ENCODE measurements around the gene TRAF2.

Gene TRAF2

GRCh38 chr9:136939431-136939995 lies 53.2 kb downstream of the TRAF2 start:
- no peak for DNase-seq

DNA sequence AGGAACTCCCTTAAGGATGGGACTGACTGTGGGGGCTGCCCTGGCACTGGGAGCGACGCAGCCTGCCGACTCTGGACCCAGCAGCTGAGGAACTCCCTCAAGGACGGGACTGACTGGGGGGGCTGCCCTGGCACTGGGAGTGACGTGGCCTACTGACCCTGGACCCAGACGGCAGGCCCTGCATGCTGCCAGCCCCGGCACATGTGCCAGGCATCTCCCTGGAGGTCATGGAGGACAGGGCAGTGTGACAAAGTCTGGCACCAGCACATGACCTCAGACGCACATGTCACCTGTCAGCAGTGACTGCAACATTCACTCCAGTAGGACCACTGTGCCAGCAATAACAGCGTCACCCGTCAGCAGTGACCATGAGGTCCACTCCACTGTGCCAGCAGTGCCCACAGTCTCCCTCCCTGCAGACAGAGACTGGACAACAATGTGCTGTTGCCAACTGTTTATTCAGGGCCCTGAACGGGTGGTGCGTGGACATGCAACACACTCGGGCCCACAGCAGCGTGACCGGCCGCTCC lies 53.7 kb downstream of the TRAF2 start:
- DNase-seq: peak in 1 of 2 donors; percentile 16

DNA sequence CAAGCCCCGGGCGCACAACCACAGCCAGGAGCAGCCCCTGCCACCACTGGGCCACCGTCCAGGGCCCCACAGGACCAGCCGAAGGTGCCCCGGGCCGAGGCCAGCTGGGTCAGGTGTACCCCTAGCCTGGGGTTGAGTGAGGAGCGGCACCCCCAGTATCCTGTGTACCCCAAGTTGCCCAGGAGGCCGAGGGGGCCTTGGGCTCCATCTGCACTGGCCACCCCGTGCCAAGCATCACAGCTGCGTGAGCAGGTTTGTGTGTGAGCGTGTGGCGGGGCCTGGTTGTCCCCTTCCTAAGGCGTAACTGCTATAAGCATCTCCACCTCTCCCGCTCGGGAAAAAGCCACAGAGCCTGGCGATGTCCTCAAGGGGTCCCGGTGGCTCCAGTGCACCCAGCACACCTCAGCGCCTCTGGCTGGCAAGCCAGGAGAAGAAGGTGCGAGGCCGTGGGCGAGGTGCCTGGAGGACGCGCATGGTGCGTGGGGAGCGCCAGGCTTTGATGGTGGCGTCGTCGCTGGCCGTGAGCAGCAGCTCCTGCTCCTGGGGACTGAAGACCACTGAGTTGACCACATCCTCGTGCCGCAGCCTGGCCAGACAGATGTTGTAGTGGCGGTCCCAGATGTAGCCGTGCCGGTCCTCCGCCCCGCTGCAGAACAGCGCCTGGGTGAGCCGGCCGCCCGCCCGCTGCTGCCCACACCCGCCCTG lies 54.4 kb downstream of the TRAF2 start:
- DNase-seq: no peak

GRCh38 chr9:136941231-136942111 lies 55.2 kb downstream of the TRAF2 start:
- DNase-seq: peak in 1 of 2 donors; percentile 18

DNA sequence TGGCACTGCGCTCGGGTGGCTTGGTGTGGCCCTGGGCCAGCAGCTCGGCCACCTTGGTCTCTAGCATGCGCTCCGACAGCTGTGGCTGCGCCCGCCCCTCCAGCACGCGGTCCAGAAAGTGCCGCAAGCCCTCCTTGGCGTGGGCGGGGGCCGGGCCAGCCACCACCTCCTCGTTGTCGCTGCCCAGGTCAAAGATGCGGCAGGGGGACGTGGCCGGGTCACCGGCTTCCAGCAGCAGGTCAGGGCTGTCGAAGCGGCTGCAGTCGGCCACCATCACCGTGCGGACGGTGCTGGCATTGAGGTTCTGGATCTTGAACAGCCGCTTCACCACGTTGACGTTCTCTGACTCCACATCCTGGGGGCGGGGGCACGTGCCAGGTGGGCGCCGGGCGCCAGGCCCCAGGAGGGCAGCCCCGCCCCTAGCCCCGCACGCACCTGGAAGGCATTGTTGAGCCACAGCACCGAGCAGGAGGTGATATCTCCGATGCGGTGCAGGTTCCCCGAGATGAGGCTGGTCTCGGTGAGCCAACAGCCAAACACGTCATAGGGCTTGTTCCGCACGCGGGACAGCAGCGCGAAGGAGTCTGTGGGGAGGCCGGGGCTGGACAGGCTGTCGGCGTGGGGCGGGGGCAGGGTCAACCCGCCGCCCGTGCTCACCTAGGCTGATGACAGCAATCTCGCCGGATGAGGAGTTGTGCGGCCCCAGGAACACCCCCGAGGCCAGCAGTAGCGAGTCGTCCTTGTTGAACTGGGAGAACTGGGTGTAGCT lies 56.0 kb downstream of the TRAF2 start:
- peak in 1 of 2 donors; percentile 17 for DNase-seq

DNA sequence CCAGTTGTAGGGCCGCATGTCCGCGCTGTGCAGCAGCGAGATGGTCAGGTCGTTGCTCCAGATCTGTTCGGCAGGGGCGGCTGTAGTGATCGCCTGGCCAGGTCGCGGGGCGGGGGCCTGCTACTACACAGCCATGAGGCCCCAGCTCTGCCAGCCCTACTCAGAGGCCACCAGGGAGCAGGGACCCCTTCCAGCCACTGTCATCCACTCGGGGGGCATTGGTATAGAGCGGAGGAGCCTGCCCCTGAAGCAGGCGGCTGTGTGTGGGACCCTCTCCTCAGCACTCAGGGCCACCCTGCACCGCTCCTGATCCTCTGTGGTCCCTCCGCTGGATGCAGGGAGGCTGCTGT lies 56.5 kb downstream of the TRAF2 start:
- peak in 1 of 2 donors; percentile 17 for DNase-seq

DNA sequence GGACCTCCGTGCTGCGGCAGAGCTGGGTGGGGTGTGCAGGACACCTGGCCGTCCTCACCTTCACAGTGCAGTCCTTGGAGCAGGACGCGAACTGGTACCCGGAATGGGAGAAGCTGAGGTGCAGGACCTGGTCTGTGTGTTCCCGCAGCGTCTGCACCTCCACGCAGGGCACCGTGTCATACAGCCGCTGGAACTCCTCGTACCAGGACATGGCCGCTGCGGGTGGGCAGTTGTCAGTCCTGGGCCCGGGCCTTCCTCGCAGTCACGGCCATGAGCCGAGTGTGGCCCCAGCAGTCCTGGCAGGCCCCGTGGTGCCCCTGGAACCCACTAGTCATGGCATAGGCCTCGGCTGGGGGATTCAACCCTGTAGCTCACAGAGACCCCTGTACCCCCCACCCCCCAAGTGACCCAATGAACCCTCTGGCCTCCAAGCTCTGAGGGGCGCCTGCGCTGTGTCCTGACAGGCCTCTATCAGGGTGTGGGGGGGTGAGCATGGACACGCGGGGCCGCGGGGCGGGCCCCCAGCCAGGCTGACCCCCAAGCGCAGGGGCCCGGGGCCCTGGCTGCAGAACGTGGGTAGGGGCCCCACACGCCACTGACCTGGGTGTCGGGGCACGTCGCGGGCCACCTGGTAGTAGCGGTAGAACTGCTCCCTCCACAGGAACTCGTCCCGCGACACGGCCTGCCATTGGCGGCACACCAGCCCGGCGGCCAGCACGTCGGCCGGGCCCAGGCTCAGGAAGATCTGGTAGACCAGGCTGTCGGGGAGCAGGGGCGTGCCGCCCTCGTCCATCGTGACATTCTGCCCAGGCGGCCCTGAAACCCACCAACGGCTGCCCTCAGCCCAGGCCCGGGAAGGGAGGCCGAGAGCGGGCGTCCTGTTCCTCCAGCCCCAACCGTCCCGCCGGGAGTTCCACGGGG lies 57.2 kb downstream of the TRAF2 start:
- peak; percentile 46 to 52 for DNase-seq

DNA sequence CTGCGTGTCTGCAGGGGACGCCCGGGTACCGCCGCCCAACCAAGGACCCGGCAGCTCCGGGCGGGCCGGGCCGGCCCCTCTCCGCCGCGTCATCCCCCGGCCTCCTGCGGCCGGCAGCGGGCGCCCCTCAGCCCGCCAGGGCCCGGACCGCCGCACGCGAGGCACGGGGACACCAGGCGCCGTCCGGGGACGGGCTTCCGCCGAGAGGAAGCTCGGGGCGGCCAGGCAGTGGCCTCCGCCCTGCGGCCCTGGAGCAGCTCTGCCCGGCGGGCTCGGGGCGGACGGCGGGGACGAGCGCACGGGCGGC lies 57.8 kb downstream of the TRAF2 start:
- no peak for DNase-seq

GRCh38 chr9:136944519-136945332 lies 58.4 kb downstream of the TRAF2 start, which contains the start of the genes C8G and FBXW5:
TSS of gene C8G (plus strand) at chr9:136945243. CDS start at chr9:136945321, 78 bp downstream.
TSS of gene FBXW5 (minus strand) at chr9:136944738. CDS start at chr9:136944083, 655 bp downstream.
- DNase-seq: peak; percentile 95 to 96

GRCh38 chr9:136945333-136946227 lies 59.3 kb downstream of the TRAF2 start:
- DNase-seq: no peak

- DNase-seq: no peak
These were observed 60.1 kb downstream of the TRAF2 start for GRCh38 chr9:136946228-136947027.

DNA sequence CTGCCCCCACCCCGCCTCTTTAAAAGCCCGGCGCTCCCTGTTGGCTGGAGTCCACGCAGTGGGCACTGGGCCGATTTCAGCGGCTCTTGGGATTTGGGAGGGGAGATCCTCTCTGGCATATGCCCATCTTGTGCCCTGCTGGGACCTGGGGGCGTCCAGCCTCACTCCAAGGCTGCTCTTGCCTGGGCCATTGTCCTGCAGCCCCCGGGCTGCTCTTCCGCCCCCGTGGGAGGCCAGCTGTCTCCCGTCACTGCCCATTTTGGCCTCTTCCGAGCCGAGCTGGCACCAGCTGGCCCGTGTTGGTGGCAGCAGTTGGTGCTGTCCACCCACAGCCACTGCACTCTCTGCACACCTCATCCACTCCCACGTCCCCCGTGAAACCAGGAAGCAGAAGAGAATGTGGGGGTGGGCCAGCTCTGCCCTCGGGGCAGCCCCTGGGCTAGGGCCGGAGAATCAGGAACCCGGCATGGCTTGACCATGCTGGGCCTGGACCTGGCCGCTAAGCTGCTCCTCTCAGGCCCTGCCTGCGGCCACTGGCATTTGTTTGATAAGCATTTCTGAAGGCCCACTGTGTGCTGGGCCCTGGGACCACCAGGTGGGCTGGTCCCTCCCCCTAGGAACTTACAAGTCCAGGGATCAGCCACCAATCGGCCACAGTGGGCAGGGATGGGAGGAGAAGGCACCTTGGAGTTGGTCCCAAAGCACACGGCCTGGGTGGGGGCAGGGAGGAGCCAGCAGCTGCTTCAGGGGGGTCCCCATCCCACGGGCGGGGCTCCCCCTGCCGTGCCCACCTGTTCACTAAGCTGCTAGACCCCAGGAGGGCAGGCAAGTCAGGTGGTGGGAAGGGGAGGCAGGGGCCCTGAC lies 60.9 kb downstream of the TRAF2 start:
- no peak for DNase-seq

DNA sequence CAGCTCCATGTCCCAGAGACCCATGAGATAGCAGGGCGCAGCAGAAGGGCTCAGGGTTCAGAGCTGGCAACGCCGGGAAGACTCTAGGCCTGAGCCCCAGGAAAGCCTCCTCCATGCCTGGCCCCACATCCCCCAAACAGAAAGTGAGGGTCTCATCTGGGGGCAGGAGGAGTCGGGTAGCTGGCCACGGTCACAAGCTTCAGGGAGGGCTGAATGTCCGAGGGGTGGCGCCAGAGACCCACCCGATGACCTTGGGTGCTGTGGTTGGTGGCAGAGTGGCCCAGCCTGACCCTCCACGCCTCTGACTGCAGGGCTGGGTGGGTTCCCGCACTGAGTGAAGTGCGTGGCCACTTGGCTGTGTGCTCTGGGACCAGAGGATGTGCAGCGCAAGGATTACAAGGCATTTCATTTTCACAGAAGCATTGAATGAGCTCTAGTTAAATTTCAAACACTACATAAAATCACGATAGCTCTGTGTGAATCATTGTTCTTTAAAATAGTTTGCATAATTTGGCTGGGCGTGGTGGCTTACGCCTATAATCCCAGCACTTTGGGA lies 61.7 kb downstream of the TRAF2 start:
- no peak for DNase-seq

GRCh38 chr9:136949239-136949816 lies 63.0 kb downstream of the TRAF2 start:
- no peak for DNase-seq

DNA sequence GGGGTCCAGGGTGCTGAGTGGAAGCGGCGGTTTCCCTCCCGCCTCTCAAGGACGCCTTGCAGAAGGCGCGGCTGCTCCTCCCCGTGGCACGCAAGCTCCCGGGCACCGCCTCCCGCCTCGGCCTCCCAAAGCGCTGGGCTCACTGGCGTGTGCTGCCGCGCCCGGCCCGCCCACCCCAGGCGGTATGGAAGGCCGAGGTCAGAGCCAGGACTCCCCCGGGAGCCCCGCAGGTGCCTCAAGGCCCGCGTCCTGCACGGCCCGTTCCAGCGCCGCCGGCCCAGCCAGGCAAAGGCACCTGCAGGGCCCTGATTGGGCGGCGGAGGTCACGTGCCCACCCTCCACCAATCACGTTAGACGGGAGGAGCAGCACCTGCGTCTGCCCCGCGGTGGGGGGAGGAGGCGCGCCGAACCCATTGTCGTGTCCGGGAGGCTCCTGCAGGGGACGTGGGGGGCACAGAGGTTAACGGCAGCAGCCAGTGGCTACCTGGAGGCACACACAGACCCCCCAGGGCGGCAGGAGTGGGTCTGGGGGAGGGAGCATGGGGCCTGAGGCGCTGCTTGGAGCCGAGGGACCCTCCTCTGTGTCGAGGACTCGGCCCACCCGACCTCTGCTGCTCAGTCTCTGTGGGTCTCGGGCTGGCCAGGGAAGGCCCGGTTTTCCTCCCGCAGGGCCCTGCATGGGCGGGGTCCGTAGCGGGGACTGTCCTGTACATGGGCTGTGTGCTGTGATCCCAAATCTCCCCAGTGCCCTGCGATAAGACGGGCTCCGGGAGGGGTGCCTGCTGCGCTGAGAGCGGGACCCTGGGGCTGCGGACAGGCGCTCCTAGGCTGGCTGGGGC lies 63.7 kb downstream of the TRAF2 start:
- peak; percentile 97 for DNase-seq

- DNase-seq: no peak
These were observed 64.5 kb downstream of the TRAF2 start for GRCh38 chr9:136950656-136951276.

All from stimulated activated CD4-positive, alpha-beta T cell treated with anti-CD3 and anti-CD28 coated beads, Interleukin-2, amount 100 ng/mL, for 24 hours (primary cell).